Nephron (organoid): ENCODE measurements around the gene P2RX2.

Source experiments
- H3K27ac Mint-ChIP-seq, 3 experiments: 2 replicates each; pipeline ENCODE4 v1.8.0; 2020; ENCODE audit warnings: mixed read lengths in 3 of 3, mild to moderate bottlenecking in 2 of 3, moderate library complexity in 1 of 3
- H3K27me3 Mint-ChIP-seq: 2 replicates; pipeline ENCODE4 v1.8.0; 2021; ENCODE audit warnings: low read depth, mild to moderate bottlenecking, moderate library complexity, mixed read lengths
- H3K36me3 Mint-ChIP-seq: 2 replicates; pipeline ENCODE4 v1.8.0; 2020; ENCODE audit warnings: low read depth, mixed read lengths
- H3K4me1 Mint-ChIP-seq: 2 replicates; pipeline ENCODE4 v1.8.0; 2020; ENCODE audit warnings: mixed read lengths
- H3K4me3 Mint-ChIP-seq, 3 experiments: 2 replicates each; pipeline ENCODE4 v1.8.0; 2020; ENCODE audit warnings: mild to moderate bottlenecking in 3 of 3, mixed read lengths in 3 of 3, moderate library complexity in 2 of 3
- H3K9me3 Mint-ChIP-seq: 2 replicates; pipeline ENCODE4 v1.8.0; 2020; ENCODE audit warnings: mixed read lengths
- TF ChIP-seq, protein P1 (sequence below), 3 experiments: fragments of 200-600 bp; sonication (generic); IDR thresholded peaks; one replicate each; pipeline ENCODE4 v1.5.0; 2021; ENCODE audit warnings: antibody characterized with exemption in 3 of 3; ENCODE audit not compliant: unreplicated experiment in 3 of 3

Gene P2RX2

DNA sequence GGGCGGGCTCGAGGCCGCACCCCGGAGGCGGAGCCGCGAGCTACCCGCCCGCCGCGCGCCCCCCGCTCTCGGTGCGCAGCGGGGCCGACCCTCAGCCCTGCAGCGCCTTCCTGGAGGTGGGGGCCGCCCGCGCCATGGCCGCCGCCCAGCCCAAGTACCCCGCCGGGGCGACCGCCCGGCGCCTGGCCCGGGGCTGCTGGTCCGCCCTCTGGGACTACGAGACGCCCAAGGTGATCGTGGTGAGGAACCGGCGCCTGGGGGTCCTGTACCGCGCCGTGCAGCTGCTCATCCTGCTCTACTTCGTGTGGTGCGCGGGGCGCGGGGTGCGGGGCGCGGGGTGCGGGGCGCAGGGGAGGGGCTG is at the start of gene P2RX2:
TSS of gene P2RX2 (plus strand) at position 94 of the 361 bp plus-strand sequence. CDS start at position 135, 41 bp downstream.
- H3K4me3 Mint-ChIP-seq = peak within 1 kb of the TSS; percentile 63 to 80 (median 72)
- H3K4me1 Mint-ChIP-seq = peaks cover 29% of the 10 kb centered on the region
- TF ChIP-seq, protein P1, sequence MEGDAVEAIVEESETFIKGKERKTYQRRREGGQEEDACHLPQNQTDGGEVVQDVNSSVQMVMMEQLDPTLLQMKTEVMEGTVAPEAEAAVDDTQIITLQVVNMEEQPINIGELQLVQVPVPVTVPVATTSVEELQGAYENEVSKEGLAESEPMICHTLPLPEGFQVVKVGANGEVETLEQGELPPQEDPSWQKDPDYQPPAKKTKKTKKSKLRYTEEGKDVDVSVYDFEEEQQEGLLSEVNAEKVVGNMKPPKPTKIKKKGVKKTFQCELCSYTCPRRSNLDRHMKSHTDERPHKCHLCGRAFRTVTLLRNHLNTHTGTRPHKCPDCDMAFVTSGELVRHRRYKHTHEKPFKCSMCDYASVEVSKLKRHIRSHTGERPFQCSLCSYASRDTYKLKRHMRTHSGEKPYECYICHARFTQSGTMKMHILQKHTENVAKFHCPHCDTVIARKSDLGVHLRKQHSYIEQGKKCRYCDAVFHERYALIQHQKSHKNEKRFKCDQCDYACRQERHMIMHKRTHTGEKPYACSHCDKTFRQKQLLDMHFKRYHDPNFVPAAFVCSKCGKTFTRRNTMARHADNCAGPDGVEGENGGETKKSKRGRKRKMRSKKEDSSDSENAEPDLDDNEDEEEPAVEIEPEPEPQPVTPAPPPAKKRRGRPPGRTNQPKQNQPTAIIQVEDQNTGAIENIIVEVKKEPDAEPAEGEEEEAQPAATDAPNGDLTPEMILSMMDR (IDR thresholded peaks at IDR 0.05; ENCODE audit: unreplicated experiment in 3 of 3) = no peak
- peak within 1 kb of the TSS in 1 of 3 experiments; percentile 60 for H3K27ac Mint-ChIP-seq
- H3K9me3 Mint-ChIP-seq = peaks cover 8% of the 10 kb centered on the region
- H3K27me3 Mint-ChIP-seq = peaks cover 54% of the 10 kb centered on the region
- H3K36me3 Mint-ChIP-seq = peaks cover 15% of the 10 kb centered on the region

DNA sequence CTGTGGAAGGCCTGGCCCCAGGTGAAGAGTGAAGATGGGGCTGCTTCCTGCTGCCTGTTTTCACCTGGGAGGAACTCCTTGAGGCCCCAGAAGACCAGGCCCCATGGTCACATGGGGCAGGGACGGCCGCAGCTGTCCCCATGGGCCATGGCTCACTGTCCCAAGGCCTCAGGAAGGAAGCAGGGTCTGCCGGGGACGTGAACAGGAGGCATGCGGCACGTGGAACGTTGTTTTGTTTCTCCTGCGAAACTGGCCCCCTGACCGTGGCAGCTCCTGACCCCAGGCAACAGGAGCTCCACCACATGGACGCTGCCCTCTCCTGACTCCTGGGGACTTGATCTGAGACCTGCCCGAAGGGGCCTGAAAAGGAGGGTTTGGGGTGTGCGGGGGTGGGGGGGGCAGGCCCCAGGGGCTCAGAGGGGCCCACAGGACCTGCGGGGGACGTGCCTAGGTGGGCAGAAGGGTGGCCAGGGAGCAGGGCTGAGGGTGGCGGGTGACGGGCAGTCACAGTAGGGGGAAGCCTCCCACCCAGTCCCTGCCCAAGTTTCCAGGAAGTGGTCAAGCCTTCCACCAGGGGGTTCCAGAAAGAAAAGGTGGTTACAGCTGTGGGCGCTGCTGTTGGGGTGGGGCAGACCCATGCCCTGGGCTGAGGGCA is 49.6 kb upstream of the P2RX2 start:
- no peak overlapping the region for H3K4me3 Mint-ChIP-seq
- no peaks in the 10 kb centered on the region for H3K9me3 Mint-ChIP-seq
- peaks cover 10% of the 10 kb centered on the region for H3K36me3 Mint-ChIP-seq
- H3K27me3 Mint-ChIP-seq = no peaks in the 10 kb centered on the region
- no peaks in the 10 kb centered on the region for H3K4me1 Mint-ChIP-seq
- H3K27ac Mint-ChIP-seq = no peak overlapping the region
- TF ChIP-seq, protein P1 (IDR thresholded peaks at IDR 0.05; ENCODE audit: unreplicated experiment in 3 of 3) = no peak

DNA sequence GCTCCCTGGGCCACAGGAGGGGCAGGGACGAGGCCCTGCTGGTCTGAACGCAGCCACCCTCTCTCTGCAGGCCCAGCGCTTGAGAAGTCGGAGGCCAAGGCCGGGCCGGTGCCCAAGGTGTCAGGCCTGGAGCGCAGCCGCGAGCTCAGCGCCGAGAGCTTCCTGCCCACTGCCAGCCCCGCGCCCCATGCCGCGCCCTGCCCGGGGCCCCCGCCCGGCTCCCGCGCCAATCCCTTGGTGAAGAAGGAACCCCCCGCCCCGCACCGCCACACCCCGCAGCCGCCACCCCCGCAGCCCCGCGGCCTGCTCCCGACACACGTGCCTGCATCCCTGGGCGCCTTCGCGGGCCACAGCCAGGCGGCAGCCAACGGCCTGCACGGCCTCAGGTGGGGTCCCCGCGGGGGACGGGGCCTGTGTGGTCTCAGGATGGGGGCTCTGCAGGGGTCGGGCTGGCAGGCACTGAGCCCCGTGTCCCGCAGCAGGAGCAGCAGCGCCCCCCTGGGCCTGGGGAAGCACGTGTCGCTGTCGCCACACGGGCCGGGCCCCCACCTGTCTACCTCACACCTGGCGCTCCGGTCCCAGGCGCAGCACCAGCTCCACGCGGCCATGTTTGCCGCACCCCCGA is 48.6 kb upstream of the P2RX2 start:
- no peak overlapping the region for H3K4me3 Mint-ChIP-seq
- no peaks in the 10 kb centered on the region for H3K4me1 Mint-ChIP-seq
- H3K27ac Mint-ChIP-seq = no peak overlapping the region
- no peaks in the 10 kb centered on the region for H3K9me3 Mint-ChIP-seq
- no peaks in the 10 kb centered on the region for H3K27me3 Mint-ChIP-seq
- TF ChIP-seq, protein P1 (IDR thresholded peaks at IDR 0.05; ENCODE audit: unreplicated experiment in 3 of 3) = no peak
- H3K36me3 Mint-ChIP-seq = peaks cover 9% of the 10 kb centered on the region

DNA sequence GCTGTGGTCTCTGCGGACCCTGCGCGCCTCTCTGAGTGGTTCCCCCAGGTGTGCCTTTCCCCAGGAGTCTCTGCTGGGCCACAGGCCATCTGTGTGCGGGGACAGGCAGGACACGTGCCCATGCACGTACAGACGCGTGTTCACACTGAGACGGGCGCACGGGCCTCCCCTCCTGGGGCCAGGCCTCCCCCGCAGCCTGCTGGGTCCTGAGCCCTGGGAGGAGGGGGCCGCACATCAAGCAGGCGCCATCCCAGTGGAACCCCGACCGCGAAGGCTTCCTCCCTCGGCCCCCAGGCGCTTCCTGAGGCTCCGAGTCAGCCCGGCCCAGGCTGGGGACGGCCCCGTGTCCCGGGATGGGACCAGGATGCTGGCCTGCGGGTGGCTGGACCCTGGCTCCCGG is 47.9 kb upstream of the P2RX2 start:
- Mint-ChIP-seq H3K27me3 (no peaks in the 10 kb centered on the region), H3K4me3 (no peak overlapping the region), H3K36me3 (peaks cover 7% of the 10 kb centered on the region), H3K4me1 (no peaks in the 10 kb centered on the region), H3K9me3 (no peaks in the 10 kb centered on the region), H3K27ac (no peak overlapping the region)
- TF ChIP-seq, protein P1 (IDR thresholded peaks at IDR 0.05; ENCODE audit: unreplicated experiment in 3 of 3) = no peak

DNA sequence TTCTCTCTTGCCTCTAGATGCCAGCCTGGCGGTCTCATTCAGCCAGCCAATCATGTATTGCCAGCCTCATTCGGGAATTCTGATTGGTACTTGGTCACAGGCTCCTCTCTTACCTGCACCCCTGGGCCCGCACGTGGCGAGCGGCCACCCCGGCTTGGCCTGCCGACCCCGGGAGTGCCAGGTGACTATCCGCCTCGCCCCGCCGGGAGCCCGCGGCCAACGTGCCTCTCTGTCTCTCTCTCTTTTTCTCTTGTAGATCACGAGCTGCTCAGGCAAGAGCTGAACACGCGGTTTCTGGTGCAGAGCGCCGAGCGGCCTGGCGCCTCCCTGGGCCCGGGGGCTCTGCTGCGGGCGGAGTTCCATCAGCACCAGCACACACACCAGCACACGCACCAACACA is 47.5 kb upstream of the P2RX2 start:
- no peak overlapping the region for H3K4me3 Mint-ChIP-seq

More for the DNA sequence above, 47.5 kb upstream of the P2RX2 start:
- Mint-ChIP-seq H3K9me3 (no peaks in the 10 kb centered on the region), H3K36me3 (peaks cover 4% of the 10 kb centered on the region), H3K27me3 (no peaks in the 10 kb centered on the region), H3K27ac (no peak overlapping the region), H3K4me1 (no peaks in the 10 kb centered on the region)
- TF ChIP-seq, protein P1 (IDR thresholded peaks at IDR 0.05; ENCODE audit: unreplicated experiment in 3 of 3) = no peak
